ENCODE results near the gene MARCHF5. TPM values are rescaled to one million over a fixed set of nuclear protein-coding genes. Genes with fewer than 3 reads are reported as not detected.

The MARCHF5 gene
- total RNA-seq, 1 experiment from 2014 or later, result 32.2 TPM

GRCh38 chr10:92366412-92367021, 75.5 kb downstream of the MARCHF5 start:
- CTCF ChIA-PET, result interaction anchor here (0.8 kb wide), 1 partner anchor 68 kb away, joined by 3 read pairs; no protein-coding TSS in a partner anchor
- POLR2A ChIA-PET, result no interaction called here
- ATAC-seq (no peak), DNase-seq (ENCODE audit: low spot score) (no peak)
- Mint-ChIP-seq H3K27ac (no peak overlapping the region), H3K4me3 (no peak overlapping the region), H3K36me3 (no peaks in the 10 kb centered on the region), H3K9me3 (peaks cover 7% of the 10 kb centered on the region), H3K4me1 (no peaks in the 10 kb centered on the region), H3K27me3 (ENCODE audit: low read depth) (no peaks in the 10 kb centered on the region; the same call in 1 of the 2 replicates)
- no peak for TF ChIP-seq OVOL2 (CRISPR knock-in tag; IDR thresholded peaks at IDR 0.05; ENCODE audit: borderline replicate concordance)
- TF ChIP-seq MAX (CRISPR knock-in tag; IDR thresholded peaks at IDR 0.05), result no peak
- TF ChIP-seq FOXP1 (CRISPR knock-in tag; IDR thresholded peaks at IDR 0.05; ENCODE audit: borderline replicate concordance), result no peak
- no peak for TF ChIP-seq ATF6 (CRISPR knock-in tag; IDR thresholded peaks at IDR 0.05)
- TF ChIP-seq ZNF425 (CRISPR knock-in tag; conservative IDR thresholded peaks at IDR 0.05), result no peak
- TF ChIP-seq FOXP4 (CRISPR knock-in tag; IDR thresholded peaks at IDR 0.05), result no peak
- no peak for TF ChIP-seq PRDM15 (CRISPR knock-in tag; IDR thresholded peaks at IDR 0.05)
- no peak for TF ChIP-seq PREB (CRISPR knock-in tag; IDR thresholded peaks at IDR 0.05; ENCODE audit: borderline replicate concordance)
- no peak for TF ChIP-seq ATF3 (CRISPR knock-in tag; conservative IDR thresholded peaks at IDR 0.05)

- no peak overlapping the region for H3K4me3 Mint-ChIP-seq
- H3K27ac Mint-ChIP-seq, result no peak overlapping the region
- H3K27me3 Mint-ChIP-seq (ENCODE audit: low read depth), result no peaks in the 10 kb centered on the region
- ATAC-seq (no peak), DNase-seq (ENCODE audit: low spot score) (no peak)
- POLR2A ChIA-PET, result interaction anchor here (0.6 kb wide), 1 partner anchor 288 kb away, joined by 3 read pairs; no protein-coding TSS in a partner anchor
- CTCF ChIA-PET, result interaction anchor here (0.6 kb wide), 1 partner anchor 292 kb away, joined by 4 read pairs; no protein-coding TSS in a partner anchor
- H3K9me3 Mint-ChIP-seq, result no peaks in the 10 kb centered on the region
- H3K36me3 Mint-ChIP-seq, result no peaks in the 10 kb centered on the region
- H3K4me1 Mint-ChIP-seq, result peaks cover 20% of the 10 kb centered on the region
- TF ChIP-seq ATF2 (CRISPR knock-in tag; IDR thresholded peaks at IDR 0.05; ENCODE audit: borderline replicate concordance, low read depth) (no peak), FOXP4 (CRISPR knock-in tag; IDR thresholded peaks at IDR 0.05) (no peak), NR2C2 (CRISPR knock-in tag; IDR thresholded peaks at IDR 0.05) (no peak), ZNF425 (CRISPR knock-in tag; conservative IDR thresholded peaks at IDR 0.05) (no peak), MYBL2 (CRISPR knock-in tag; IDR thresholded peaks at IDR 0.05) (no peak), ESRRA (CRISPR knock-in tag; IDR thresholded peaks at IDR 0.05; ENCODE audit: borderline replicate concordance) (no peak), MXD4 (CRISPR knock-in tag; IDR thresholded peaks at IDR 0.05; ENCODE audit: borderline replicate concordance) (no peak)
Measured at GRCh38 chr10:92377962-92378361, 87.0 kb downstream of the MARCHF5 start.
